NT2/D1 (cell line): ENCODE measurements around the gene KCNJ15.

Experiments used
- DNase-seq: peaks from one replicate; pipeline ENCODE4 v3.0.0-alpha.2; 2011; ENCODE audit warnings: low read depth, low spot score
- H3K27me3 ChIP-seq: 2 replicates; pipeline ENCODE4 v1.6.0; 2011; ENCODE audit warnings: mild to moderate bottlenecking; ENCODE audit not compliant: insufficient read length, insufficient read depth
- H3K36me3 ChIP-seq: 2 replicates; pipeline ENCODE4 v1.6.1; 2011; ENCODE audit warnings: mild to moderate bottlenecking, low read length, mixed read lengths; ENCODE audit not compliant: insufficient read depth, insufficient read length
- H3K4me1 ChIP-seq: 2 replicates; pipeline ENCODE4 v1.5.1; 2011; ENCODE audit not compliant: insufficient read depth, insufficient read length
- H3K4me3 ChIP-seq: 2 replicates; pipeline ENCODE4 v1.5.1; 2011; ENCODE audit warnings: low read depth; ENCODE audit not compliant: insufficient read length
- H3K9ac ChIP-seq: 2 replicates; pipeline ENCODE4 v1.6.0; 2011; ENCODE audit warnings: low read depth; ENCODE audit not compliant: insufficient read length
- H3K9me3 ChIP-seq: 2 replicates; pipeline ENCODE4 v1.5.1; 2011; ENCODE audit warnings: mild to moderate bottlenecking, low read length; ENCODE audit not compliant: insufficient read depth
- SUZ12 ChIP-seq: IDR thresholded peaks from 2 replicates; pipeline ENCODE4 v1.6.1; 2011; ENCODE audit not compliant: insufficient read length, insufficient read depth; ENCODE audit errors: extremely low read depth
- YY1 ChIP-seq: IDR thresholded peaks from 2 replicates; pipeline ENCODE4 v1.6.1; 2011; ENCODE audit not compliant: insufficient read length, insufficient read depth
- ZNF274 ChIP-seq: IDR thresholded peaks from 2 replicates; pipeline ENCODE4 v1.6.1; 2011; ENCODE audit warnings: mild to moderate bottlenecking, low read depth, low read length

The KCNJ15 gene

DNA sequence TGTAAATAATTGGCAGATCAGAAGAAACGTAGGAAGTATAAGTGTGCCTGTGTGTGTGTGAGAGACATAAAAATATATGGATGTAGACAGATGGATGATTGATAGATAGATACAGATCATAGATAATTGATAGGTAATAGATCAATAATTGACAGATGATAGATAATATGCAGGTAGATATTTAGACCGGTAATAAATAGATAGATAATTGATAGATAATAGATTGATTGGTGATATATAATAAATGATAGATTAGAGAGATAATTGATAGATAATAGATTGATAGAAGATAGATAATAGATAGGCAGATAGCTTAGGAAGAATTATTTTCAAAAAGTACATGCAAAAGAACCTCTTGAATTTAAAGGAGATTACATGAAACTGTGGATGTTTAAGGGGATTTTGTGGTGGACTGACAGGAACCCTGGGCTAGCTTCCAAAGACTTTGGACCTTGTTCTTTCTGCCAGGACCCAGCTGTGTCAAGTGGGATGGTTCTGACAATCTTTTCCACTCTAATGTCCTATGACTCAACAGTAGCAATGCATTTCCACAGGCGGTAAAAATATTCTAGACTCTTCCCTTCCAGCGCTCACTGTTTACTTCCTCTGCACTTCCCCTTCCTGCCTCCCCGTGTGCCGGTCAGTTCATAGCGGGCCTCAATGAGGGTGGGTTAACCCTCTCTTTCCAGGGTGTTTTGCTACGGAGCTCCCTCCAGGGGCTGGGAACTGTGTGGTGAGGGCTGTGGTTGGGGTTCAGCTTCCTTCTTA lies 39.4 kb downstream of the KCNJ15 start:
- Histone ChIP-seq H3K4me3 (no peak overlapping the region), H3K36me3 (no peaks in the 10 kb centered on the region), H3K4me1 (peaks cover 4% of the 10 kb centered on the region), H3K27me3 (no peaks in the 10 kb centered on the region), H3K9me3 (no peaks in the 10 kb centered on the region), H3K9ac (no peak overlapping the region)
- no peak for TF ChIP-seq ZNF274
- no peak for TF ChIP-seq SUZ12
- no peak for TF ChIP-seq YY1
- no peak for DNase-seq

DNA sequence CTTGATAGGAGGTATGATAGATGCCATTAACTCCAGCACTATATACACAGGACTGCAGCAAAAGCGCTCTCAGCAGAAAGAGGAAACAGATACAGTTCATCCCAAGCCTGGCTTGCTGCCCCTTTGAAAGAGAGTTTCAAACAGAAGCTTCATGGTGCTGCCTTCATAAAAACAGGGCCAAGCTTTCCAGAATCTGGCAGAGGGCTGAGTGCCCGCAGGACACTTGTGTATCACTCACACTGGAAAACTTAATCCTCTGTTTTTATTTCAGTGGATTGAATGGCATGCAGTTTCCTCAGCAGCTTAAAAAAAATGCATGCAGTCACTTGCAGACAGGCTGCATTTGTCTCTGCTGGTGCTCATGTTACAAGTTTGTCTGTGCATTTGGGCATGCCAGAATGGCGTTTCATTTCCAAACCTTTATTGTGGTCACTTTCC lies 40.4 kb downstream of the KCNJ15 start:
- no peaks in the 10 kb centered on the region for H3K36me3 ChIP-seq

DNA sequence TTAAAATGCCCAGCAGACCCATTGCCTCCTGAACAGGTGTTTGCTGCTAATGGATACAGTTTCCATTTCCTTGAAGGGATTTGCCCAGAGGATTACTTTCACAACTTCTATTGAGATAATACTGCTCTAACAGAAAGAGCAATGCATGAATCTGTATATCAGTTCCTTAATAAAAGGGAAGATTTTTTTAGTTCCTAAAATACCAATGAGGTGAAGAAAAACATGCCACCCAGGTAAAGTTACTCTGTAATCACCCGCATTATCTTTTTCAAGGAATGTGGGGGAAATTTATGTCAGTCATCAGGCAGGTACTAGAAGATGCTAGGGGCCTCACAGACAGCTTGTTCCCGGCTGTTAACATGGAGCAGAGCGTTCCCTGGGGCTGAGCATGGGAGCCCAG lies 41.1 kb downstream of the KCNJ15 start:
- no peak overlapping the region for H3K4me3 ChIP-seq
- H3K9me3 ChIP-seq: no peaks in the 10 kb centered on the region
- peaks cover 6% of the 10 kb centered on the region for H3K4me1 ChIP-seq
- no peak for TF ChIP-seq ZNF274
- TF ChIP-seq SUZ12: no peak
- TF ChIP-seq YY1: no peak
- H3K27me3 ChIP-seq: no peaks in the 10 kb centered on the region
- no peak overlapping the region for H3K9ac ChIP-seq
- no peak for DNase-seq
- H3K36me3 ChIP-seq: no peaks in the 10 kb centered on the region

More for the DNA sequence above, 40.4 kb downstream of the KCNJ15 start:
- no peak overlapping the region for H3K9ac ChIP-seq
- H3K9me3 ChIP-seq: no peaks in the 10 kb centered on the region
- DNase-seq: no peak
- no peaks in the 10 kb centered on the region for H3K27me3 ChIP-seq
- H3K4me3 ChIP-seq: no peak overlapping the region
- peaks cover 6% of the 10 kb centered on the region for H3K4me1 ChIP-seq
- TF ChIP-seq ZNF274 (no peak), YY1 (no peak), SUZ12 (no peak)

DNA sequence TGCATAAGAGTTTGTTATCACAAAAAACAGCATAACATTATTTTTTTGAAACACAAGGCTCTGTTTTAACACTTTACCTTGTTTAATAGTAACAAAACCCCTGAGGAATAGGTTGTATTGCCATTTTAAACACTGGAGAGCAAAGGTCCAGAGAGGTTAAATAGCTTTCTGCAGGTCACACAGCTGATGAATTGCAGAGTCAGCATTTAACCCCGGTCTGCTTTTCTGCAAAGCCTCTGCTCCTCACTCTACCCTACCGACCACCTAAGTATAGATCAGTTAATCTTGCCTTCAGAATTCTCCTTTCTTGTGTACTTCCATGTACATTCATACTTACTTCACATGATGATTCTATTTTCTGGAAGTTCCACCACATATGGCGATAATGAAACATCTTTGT lies 42.0 kb downstream of the KCNJ15 start:
- H3K4me1 ChIP-seq: peaks cover 6% of the 10 kb centered on the region
- H3K36me3 ChIP-seq: no peaks in the 10 kb centered on the region
- DNase-seq: no peak
- H3K27me3 ChIP-seq: no peaks in the 10 kb centered on the region
- TF ChIP-seq SUZ12: no peak
- TF ChIP-seq YY1: no peak
- TF ChIP-seq ZNF274: no peak
- H3K9ac ChIP-seq: no peak overlapping the region
- no peaks in the 10 kb centered on the region for H3K9me3 ChIP-seq
- H3K4me3 ChIP-seq: no peak overlapping the region

DNA sequence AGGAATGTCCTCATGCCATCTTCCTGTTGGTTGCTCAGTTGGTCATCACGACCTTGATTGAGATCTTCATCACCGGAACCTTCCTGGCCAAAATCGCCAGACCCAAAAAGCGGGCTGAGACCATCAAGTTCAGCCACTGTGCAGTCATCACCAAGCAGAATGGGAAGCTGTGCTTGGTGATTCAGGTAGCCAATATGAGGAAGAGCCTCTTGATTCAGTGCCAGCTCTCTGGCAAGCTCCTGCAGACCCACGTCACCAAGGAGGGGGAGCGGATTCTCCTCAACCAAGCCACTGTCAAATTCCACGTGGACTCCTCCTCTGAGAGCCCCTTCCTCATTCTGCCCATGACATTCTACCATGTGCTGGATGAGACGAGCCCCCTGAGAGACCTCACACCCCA lies 42.9 kb downstream of the KCNJ15 start:
- H3K9ac ChIP-seq: no peak overlapping the region
- no peak for DNase-seq
- H3K36me3 ChIP-seq: no peaks in the 10 kb centered on the region
- H3K4me3 ChIP-seq: no peak overlapping the region
- no peaks in the 10 kb centered on the region for H3K27me3 ChIP-seq
- peaks cover 6% of the 10 kb centered on the region for H3K4me1 ChIP-seq
- no peaks in the 10 kb centered on the region for H3K9me3 ChIP-seq
- TF ChIP-seq ZNF274 (no peak), SUZ12 (no peak), YY1 (no peak)

DNA sequence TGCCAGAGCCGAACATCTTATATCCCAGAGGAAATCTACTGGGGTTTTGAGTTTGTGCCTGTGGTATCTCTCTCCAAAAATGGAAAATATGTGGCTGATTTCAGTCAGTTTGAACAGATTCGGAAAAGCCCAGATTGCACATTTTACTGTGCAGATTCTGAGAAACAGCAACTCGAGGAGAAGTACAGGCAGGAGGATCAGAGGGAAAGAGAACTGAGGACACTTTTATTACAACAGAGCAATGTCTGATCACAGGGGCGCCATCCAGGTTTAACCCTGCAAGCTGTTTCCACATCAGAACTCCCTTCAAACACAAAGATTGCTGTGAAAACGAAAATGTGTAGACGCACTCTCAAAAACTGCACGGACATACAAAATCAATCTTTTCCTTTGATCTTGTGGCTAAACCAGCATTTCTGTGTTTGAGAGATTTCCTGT lies 43.4 kb downstream of the KCNJ15 start:
- no peak overlapping the region for H3K9ac ChIP-seq
- H3K9me3 ChIP-seq: no peaks in the 10 kb centered on the region
- H3K4me1 ChIP-seq: peaks cover 6% of the 10 kb centered on the region
- H3K36me3 ChIP-seq: no peaks in the 10 kb centered on the region
- no peaks in the 10 kb centered on the region for H3K27me3 ChIP-seq
- no peak overlapping the region for H3K4me3 ChIP-seq
- no peak for DNase-seq
- TF ChIP-seq YY1: no peak
- no peak for TF ChIP-seq SUZ12
- TF ChIP-seq ZNF274: no peak

DNA sequence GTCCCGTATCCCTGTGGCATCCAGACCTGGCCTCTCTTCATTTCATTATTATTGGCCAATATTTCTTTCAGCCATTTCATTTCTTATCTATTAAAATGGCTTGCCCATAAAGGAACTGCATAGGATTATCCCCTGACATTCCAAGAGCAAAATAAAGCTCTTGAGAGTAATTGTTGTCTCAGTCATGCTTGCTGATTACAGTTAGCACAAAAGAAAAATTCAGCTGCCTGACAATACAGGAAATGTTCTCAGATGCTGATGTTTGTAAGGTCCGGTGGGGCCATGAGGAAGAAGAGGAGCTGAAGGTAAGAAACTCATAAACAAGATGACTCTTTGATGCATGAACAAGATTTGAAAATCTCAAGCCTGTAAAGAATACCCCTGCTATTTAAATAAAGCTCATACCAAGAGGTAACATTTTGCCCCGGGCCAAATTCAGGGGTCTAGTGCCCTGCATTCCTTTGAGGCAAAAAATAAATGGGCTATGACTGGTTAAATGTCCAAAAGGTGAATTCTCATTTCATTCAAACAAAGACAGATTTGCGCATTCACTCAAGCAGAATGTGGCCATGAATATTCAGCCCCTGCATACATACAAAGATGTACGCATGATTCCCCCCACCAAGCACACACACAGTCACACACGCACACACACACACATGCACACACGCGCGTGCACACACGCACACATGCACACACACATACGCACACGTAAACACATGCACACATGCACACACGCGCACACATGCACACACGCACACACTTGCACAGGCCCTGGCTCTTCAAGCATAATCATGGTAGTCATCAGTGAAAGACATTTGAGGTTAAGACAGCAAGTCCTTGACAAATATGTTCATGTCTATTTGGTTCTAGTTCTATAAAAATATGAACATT lies 44.8 kb downstream of the KCNJ15 start:
- no peak for DNase-seq

More for the DNA sequence above, 44.8 kb downstream of the KCNJ15 start:
- no peak for TF ChIP-seq ZNF274
- no peak for TF ChIP-seq YY1
- no peak for TF ChIP-seq SUZ12
- no peak overlapping the region for H3K9ac ChIP-seq
- peaks cover 2% of the 10 kb centered on the region for H3K4me1 ChIP-seq
- H3K9me3 ChIP-seq: no peaks in the 10 kb centered on the region
- no peak overlapping the region for H3K4me3 ChIP-seq
- no peaks in the 10 kb centered on the region for H3K27me3 ChIP-seq
- no peaks in the 10 kb centered on the region for H3K36me3 ChIP-seq
